NB4 (cell line): ENCODE data around the gene GALNT18.

Experiments
- DNase-seq: peaks from one replicate; pipeline ENCODE4 v3.0.0; 2010; ENCODE audit warnings: low read depth
- H3K4me3 ChIP-seq: one replicate; pipeline ENCODE4 v1.5.1; 2011; ENCODE audit warnings: mild to moderate bottlenecking, low read depth, low read length, moderate library complexity
- MYC ChIP-seq: IDR thresholded peaks from 2 replicates; pipeline ENCODE4 v1.6.1; 2011; ENCODE audit warnings: low read depth, low read length
- POLR2A ChIP-seq: IDR thresholded peaks from 2 replicates; pipeline ENCODE4 v1.6.1; 2011; ENCODE audit warnings: mild to moderate bottlenecking; ENCODE audit not compliant: insufficient read length; ENCODE audit errors: extremely low read depth
- TF ChIP-seq, protein P1 (sequence below): IDR thresholded peaks from 2 replicates; pipeline ENCODE4 v1.6.1; 2011; ENCODE audit warnings: low read depth, low read length
- TF ChIP-seq, protein P2 (sequence below): IDR thresholded peaks from one replicate; pipeline ENCODE4 v1.5.1; 2012; ENCODE audit warnings: low read depth, low read length

GALNT18 gene

DNA sequence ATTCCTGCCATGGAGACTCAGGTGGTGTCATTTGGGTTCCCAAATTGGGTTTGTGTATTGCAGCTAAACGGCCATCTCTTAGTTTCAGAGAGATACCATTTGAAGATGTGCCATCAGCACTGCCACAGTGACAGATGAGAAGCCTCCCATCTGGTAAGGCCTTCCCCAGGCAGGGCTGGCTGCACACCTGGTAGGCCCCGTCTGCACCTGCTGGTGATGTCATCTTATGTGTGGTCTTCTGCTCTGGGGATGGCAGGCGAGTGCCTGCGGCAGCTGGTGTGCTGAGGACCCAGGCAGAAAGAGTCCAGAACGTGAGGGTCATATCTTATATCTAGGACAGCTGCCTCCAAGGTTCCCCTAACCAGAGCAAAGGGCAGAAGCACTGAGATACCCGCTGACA is 369.4 kb downstream of the GALNT18 start:
- no peak for TF ChIP-seq POLR2A
- TF ChIP-seq MYC, result no peak
- TF ChIP-seq, protein P1, sequence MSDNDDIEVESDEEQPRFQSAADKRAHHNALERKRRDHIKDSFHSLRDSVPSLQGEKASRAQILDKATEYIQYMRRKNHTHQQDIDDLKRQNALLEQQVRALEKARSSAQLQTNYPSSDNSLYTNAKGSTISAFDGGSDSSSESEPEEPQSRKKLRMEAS, result no peak
- TF ChIP-seq, protein P2, sequence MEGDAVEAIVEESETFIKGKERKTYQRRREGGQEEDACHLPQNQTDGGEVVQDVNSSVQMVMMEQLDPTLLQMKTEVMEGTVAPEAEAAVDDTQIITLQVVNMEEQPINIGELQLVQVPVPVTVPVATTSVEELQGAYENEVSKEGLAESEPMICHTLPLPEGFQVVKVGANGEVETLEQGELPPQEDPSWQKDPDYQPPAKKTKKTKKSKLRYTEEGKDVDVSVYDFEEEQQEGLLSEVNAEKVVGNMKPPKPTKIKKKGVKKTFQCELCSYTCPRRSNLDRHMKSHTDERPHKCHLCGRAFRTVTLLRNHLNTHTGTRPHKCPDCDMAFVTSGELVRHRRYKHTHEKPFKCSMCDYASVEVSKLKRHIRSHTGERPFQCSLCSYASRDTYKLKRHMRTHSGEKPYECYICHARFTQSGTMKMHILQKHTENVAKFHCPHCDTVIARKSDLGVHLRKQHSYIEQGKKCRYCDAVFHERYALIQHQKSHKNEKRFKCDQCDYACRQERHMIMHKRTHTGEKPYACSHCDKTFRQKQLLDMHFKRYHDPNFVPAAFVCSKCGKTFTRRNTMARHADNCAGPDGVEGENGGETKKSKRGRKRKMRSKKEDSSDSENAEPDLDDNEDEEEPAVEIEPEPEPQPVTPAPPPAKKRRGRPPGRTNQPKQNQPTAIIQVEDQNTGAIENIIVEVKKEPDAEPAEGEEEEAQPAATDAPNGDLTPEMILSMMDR, result no peak
- DNase-seq, result no peak
- H3K4me3 ChIP-seq, result no peak overlapping the region

DNA sequence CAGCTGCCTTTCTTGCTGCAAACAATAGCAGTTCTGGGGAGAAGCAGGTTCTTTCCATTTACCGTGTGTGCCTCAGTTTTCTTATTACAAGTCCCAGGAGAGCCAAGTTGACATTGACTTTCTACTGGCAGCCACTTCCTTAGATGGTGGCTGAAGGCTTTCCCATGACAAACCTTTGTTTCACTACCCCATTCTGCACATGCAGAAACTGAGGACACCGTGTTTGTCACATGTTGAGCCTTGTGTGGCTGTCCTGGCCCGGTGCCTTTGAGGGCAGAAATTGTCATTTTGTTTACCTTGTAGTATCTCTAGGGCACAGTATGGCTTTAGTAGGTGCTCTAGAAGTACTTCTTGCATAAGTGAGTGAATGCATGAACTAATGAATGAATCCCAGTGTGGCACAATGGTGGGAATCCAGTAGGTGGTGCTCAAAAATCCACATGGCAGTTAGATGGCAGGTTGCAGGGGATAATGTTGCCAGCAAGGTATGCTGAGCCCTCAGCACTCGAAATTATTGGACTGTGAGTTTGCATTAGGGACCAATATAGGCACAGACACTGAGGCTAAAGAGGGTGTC is 370.3 kb downstream of the GALNT18 start:
- TF ChIP-seq MYC, result no peak
- TF ChIP-seq, protein P1, result no peak
- TF ChIP-seq, protein P2, result no peak
- no peak for TF ChIP-seq POLR2A
- no peak overlapping the region for H3K4me3 ChIP-seq
- DNase-seq, result no peak

DNA sequence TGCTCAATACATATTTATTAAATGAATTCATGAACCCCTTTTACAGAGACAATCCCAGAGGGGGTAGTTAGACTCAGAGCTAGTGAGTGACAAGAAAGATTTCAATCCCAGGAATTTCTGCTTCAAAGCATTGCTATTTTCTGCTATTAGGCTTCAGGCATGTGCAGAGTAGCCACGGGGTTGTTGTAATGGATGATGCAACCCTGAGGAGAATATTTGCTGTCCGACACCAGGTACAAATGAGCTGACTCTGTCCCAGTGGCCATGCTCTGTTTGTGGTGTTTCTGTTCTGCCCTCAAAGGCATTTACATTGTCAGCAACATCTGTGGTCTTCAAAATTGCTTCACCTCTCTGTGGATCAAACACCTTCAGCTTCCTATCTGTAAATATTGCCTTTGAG is 371.3 kb downstream of the GALNT18 start:
- TF ChIP-seq, protein P1, result no peak
- TF ChIP-seq, protein P2, result no peak
- no peak for TF ChIP-seq MYC
- no peak for TF ChIP-seq POLR2A

DNA sequence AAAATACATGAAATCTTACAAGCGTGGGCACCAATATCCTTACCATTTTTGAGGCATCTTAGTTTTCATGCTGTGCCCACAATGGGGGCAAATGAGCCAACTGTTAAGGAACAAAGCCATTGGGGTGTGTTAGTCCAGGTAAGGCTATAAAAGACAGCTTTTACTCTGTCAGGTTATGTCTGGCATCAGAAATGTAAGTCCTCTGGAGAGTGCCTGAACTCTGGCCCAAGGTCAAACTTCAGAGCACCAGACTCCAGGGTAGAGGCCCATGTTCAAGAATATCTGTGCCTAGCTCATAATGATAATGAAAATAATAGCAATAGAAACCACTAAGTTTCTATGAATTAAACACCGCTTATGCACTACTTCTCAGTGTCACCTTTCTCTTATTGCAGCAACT is 374.2 kb downstream of the GALNT18 start:
- DNase-seq, result no peak
- no peak overlapping the region for H3K4me3 ChIP-seq
- TF ChIP-seq, protein P2, result no peak
- TF ChIP-seq POLR2A, result no peak
- TF ChIP-seq MYC, result no peak
- TF ChIP-seq, protein P1, result no peak

More for the DNA sequence above, 371.3 kb downstream of the GALNT18 start:
- H3K4me3 ChIP-seq, result no peak overlapping the region
- DNase-seq, result no peak

DNA sequence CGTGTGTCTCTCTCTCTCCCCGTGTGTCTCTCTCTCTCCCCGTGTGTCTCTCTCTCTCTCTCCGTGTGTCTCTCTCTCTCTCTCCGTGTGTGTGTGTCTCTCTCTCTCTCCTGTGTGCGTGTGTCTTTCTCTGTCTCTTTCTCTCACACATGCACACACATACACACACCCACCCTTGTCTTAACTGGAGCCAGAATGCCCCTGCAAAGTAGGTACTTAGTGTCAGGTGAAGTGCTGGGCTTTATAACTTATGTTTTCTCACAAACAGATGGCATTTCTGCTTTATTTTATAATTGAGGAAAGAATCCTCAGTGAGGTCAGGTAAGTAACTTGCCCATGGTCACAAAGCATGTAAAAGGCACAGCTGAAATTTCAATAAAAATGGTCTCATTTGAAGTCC is 374.7 kb downstream of the GALNT18 start:
- DNase-seq, result no peak
- H3K4me3 ChIP-seq, result no peak overlapping the region
- TF ChIP-seq, protein P1, result no peak
- TF ChIP-seq MYC, result no peak
- TF ChIP-seq POLR2A, result no peak
- TF ChIP-seq, protein P2, result no peak

DNA sequence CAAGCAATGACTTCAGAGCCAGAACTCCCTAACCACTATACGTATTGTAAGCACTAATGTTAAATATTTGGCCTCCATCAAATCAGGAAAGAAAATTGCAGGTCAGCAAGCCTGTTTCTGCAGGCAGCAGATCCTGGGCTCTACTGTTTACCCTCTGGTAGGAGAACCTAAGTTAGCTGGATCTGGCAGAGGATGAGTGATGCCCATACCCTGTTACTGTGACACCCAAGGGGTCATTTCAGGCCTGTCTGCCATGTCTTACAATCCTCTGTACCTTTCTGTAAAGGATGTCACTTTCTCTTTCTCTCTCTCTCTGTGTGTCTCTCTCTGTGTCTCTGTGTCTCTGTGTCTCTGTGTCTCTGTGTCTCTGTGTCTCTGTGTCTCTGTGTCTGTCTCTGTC is 375.6 kb downstream of the GALNT18 start:
- DNase-seq, result no peak
- H3K4me3 ChIP-seq, result no peak overlapping the region
- TF ChIP-seq MYC (no peak), POLR2A (no peak)
- TF ChIP-seq, protein P2, result no peak
- TF ChIP-seq, protein P1, result no peak
